ENCODE data around the gene ALKBH3.

Gene ALKBH3

GRCh38 chr11:43898574-43898973, 17.9 kb downstream of the ALKBH3 start:
- H3K4me3 ChIP-seq (ENCODE audit: low read depth, low read length): no peak overlapping the region
- ChIA-PET POLR2A (no interaction called here), CTCF (interaction anchor here (2.0 to 14.4 kb wide), 3 partner anchors 9 to 140 kb away, joined by 5 to 444 read pairs (median 34); no protein-coding TSS in a partner anchor)
- no peak for TF ChIP-seq CTCF (IDR thresholded peaks at IDR 0.05; ENCODE audit: insufficient read depth, low read length, missing control alignments)
- DNase-seq (ENCODE audit: low read depth, low spot score): no peak

- POLR2A ChIA-PET: no interaction called here
- CTCF ChIA-PET: interaction anchor here (2.0 to 14.4 kb wide), 3 partner anchors 10 to 139 kb away, joined by 5 to 444 read pairs (median 34); no protein-coding TSS in a partner anchor
- no peak for TF ChIP-seq CTCF (IDR thresholded peaks at IDR 0.05; ENCODE audit: insufficient read depth, low read length, missing control alignments)
- no peak overlapping the region for H3K4me3 ChIP-seq (ENCODE audit: low read depth, low read length)
- DNase-seq (ENCODE audit: low read depth, low spot score): no peak
Observed at GRCh38 chr11:43899094-43899493, 18.5 kb downstream of the ALKBH3 start.

GRCh38 chr11:43901551-43901950, 20.9 kb downstream of the ALKBH3 start:
- CTCF ChIA-PET: no interaction called here
- no peak for TF ChIP-seq CTCF (IDR thresholded peaks at IDR 0.05; ENCODE audit: insufficient read depth, low read length, missing control alignments)
- DNase-seq (ENCODE audit: low read depth, low spot score): no peak
- no peak overlapping the region for H3K4me3 ChIP-seq (ENCODE audit: low read depth, low read length)
- POLR2A ChIA-PET: no interaction called here

GRCh38 chr11:43903078-43903477, 22.4 kb downstream of the ALKBH3 start:
- no peak overlapping the region for H3K4me3 ChIP-seq (ENCODE audit: low read depth, low read length)
- DNase-seq (ENCODE audit: low read depth, low spot score): no peak
- POLR2A ChIA-PET: no interaction called here
- no peak for TF ChIP-seq CTCF (IDR thresholded peaks at IDR 0.05; ENCODE audit: insufficient read depth, low read length, missing control alignments)
- CTCF ChIA-PET: interaction anchor here (1.7 to 5.4 kb wide), 4 partner anchors 10 to 135 kb away, joined by 5 to 47 read pairs (median 16); no protein-coding TSS in a partner anchor

- CTCF ChIA-PET: interaction anchor here (1.5 to 5.4 kb wide), 6 partner anchors 10 to 136 kb away, joined by 4 to 47 read pairs (median 7); no protein-coding TSS in a partner anchor
- POLR2A ChIA-PET: no interaction called here
- TF ChIP-seq CTCF (IDR thresholded peaks at IDR 0.05; ENCODE audit: insufficient read depth, low read length, missing control alignments): no peak
- no peak for DNase-seq (ENCODE audit: low read depth, low spot score)
- no peak overlapping the region for H3K4me3 ChIP-seq (ENCODE audit: low read depth, low read length)
Observed at GRCh38 chr11:43903969-43904368, 23.3 kb downstream of the ALKBH3 start.

- ChIA-PET POLR2A (interaction anchor here (0.9 kb wide), 1 partner anchor 166 kb away, joined by 3 read pairs; no protein-coding TSS in a partner anchor), CTCF (interaction anchor here (0.8 to 5.4 kb wide), 9 partner anchors 9 to 136 kb away, joined by 3 to 47 read pairs (median 4); no protein-coding TSS in a partner anchor)
- no peak for DNase-seq (ENCODE audit: low read depth, low spot score)
- H3K4me3 ChIP-seq (ENCODE audit: low read depth, low read length): no peak overlapping the region
- no peak for TF ChIP-seq CTCF (IDR thresholded peaks at IDR 0.05; ENCODE audit: insufficient read depth, low read length, missing control alignments)
Observed at GRCh38 chr11:43904742-43905535, 24.3 kb downstream of the ALKBH3 start.
